PC-3 (cell line): ENCODE results near the gene TMEM25. TPM values are rescaled to one million over a fixed set of nuclear protein-coding genes. Genes with fewer than 3 reads are reported as not detected.

ENCODE experiments used
- ATAC-seq: fragments of 200-7000 bp; cut with Tn5 transposase; 2 replicates; pipeline ENCODE4 v1.9.1; 2020; ENCODE audit warnings: mild to moderate bottlenecking, moderate library complexity
- BruUV-seq: library from RNA; stranded (reverse); fragments of 400-500 nt; replicated peaks from 2 replicates; lab custom pipeline; 2021; lab: Mats Ljungman, UMichigan
- CTCF ChIA-PET: fragments of 300-600 bp; sonication (Branson Sonifier 250); formaldehyde crosslinking; loops from one replicate; lab custom pipeline; 2022; ENCODE audit warnings: antibody characterized with exemption; lab: Charles Lee
- POLR2A ChIA-PET: fragments of 300-600 bp; sonication (Branson Sonifier 250); formaldehyde crosslinking; loops from one replicate; lab custom pipeline; 2022; ENCODE audit warnings: antibody characterized with exemption; ENCODE audit not compliant: unreplicated experiment; lab: Charles Lee
- DNase-seq: peaks from one replicate; pipeline ENCODE4 v3.0.0-alpha.2; 2015
- H2AFZ ChIP-seq: fragments of 300-600 bp; sonication (generic); 2 replicates; pipeline ENCODE4 v1.6.0; 2016; ENCODE audit warnings: antibody characterized with exemption, low read length
- H3F3A ChIP-seq: fragments of 300-600 bp; sonication (generic); one replicate; pipeline ENCODE4 v1.6.0; 2017; ENCODE audit warnings: antibody characterized with exemption, low read length, control low read depth, mild to moderate bottlenecking; ENCODE audit not compliant: unreplicated experiment
- H3K27ac ChIP-seq: fragments of 300-600 bp; sonication (generic); 2 replicates; pipeline ENCODE4 v1.5.1; 2016; ENCODE audit warnings: mild to moderate bottlenecking, low read length
- H3K27me3 ChIP-seq: fragments of 300-600 bp; sonication (generic); 2 replicates; pipeline ENCODE4 v1.6.1; 2016; ENCODE audit warnings: low read length, mixed read lengths
- H3K36me3 ChIP-seq: fragments of 300-600 bp; sonication (generic); 2 replicates; pipeline ENCODE4 v1.6.1; 2016; ENCODE audit warnings: low read depth, mixed run types, low read length, mixed read lengths
- H3K4me1 ChIP-seq: fragments of 300-600 bp; sonication (generic); 2 replicates; pipeline ENCODE4 v1.5.1; 2016; ENCODE audit warnings: low read length; ENCODE audit not compliant: insufficient read depth
- H3K4me2 ChIP-seq: fragments of 300-600 bp; sonication (generic); 2 replicates; pipeline ENCODE4 v1.6.0; 2016; ENCODE audit warnings: low read length
- H3K4me3 ChIP-seq: fragments of 300-600 bp; sonication (generic); 2 replicates; pipeline ENCODE4 v1.5.1; 2016; ENCODE audit warnings: mild to moderate bottlenecking, low read length, mixed read lengths
- H3K79me2 ChIP-seq: fragments of 300-600 bp; sonication (generic); 2 replicates; pipeline ENCODE4 v1.6.1; 2017; ENCODE audit warnings: low read length, mixed read lengths
- H3K9ac ChIP-seq: fragments of 300-600 bp; sonication (generic); 2 replicates; pipeline ENCODE4 v1.6.0; 2016; ENCODE audit warnings: mild to moderate bottlenecking, low read length
- H3K9me2 ChIP-seq: fragments of 300-600 bp; sonication (generic); replicated peaks from 2 replicates; pipeline ENCODE4 v1.6.1; 2016; ENCODE audit warnings: mixed run types, low read length, mixed read lengths
- H3K9me3 ChIP-seq: fragments of 300-600 bp; sonication (generic); 2 replicates; pipeline ENCODE4 v1.6.1; 2016; ENCODE audit warnings: low read length, mixed read lengths
- H4K20me1 ChIP-seq: fragments of 300-600 bp; sonication (generic); 2 replicates; pipeline ENCODE4 v1.6.1; 2016; ENCODE audit warnings: low read length, mixed read lengths
- CTCF ChIP-seq: fragments of 300-600 bp; sonication (generic); conservative IDR thresholded peaks from 2 replicates; pipeline ENCODE4 v1.5.1; 2017; ENCODE audit warnings: antibody characterized with exemption, low read depth, mild to moderate bottlenecking, low read length
- EZH2 ChIP-seq: fragments of 300-600 bp; sonication (generic); IDR thresholded peaks from one replicate; pipeline ENCODE4 v1.6.1; 2017; ENCODE audit warnings: antibody characterized with exemption, mild to moderate bottlenecking, low read length; ENCODE audit not compliant: unreplicated experiment
- EZH2phosphoT487 ChIP-seq: fragments of 300-600 bp; sonication (generic); IDR thresholded peaks from 2 replicates; pipeline ENCODE4 v1.6.1; 2018; ENCODE audit warnings: mild to moderate bottlenecking, antibody characterized with exemption, low read length, borderline replicate concordance
- intact Hi-C: fragments of 100-400 bp; cut with micrococcal nuclease; formaldehyde crosslinking; loops from 2 replicates; pipeline ENCODE4 v1.9.0; 2023
- total RNA-seq: library from RNA; depleted of rRNA; stranded (reverse); fragments of >200 nt; gene quantifications from 2 replicates; pipeline ENCODE4 v1.2.3, GENCODE V29; 2014

The TMEM25 gene
- total RNA-seq, 1 experiment from 2014 or later: 50.4 TPM

GRCh38 chr11:118537409-118537980, 6.5 kb downstream of the TMEM25 start:
- no peak overlapping the region for H3K9ac ChIP-seq
- no peak overlapping the region for H3K4me2 ChIP-seq

GRCh38 chr11:118544010-118544646, 13.1 kb downstream of the TMEM25 start:
- Histone ChIP-seq H3K4me2 (no peak overlapping the region), H3K9me3 (no peaks in the 10 kb centered on the region), H3K4me3 (no peak overlapping the region), H3K79me2 (no peaks in the 10 kb centered on the region), H2AFZ (no peak overlapping the region), H3K9me2 (no peaks in the 10 kb centered on the region), H3K36me3 (no peaks in the 10 kb centered on the region; the same call in 1 of the 2 replicates), H3K27me3 (no peaks in the 10 kb centered on the region), H3K27ac (no peak overlapping the region), H4K20me1 (no peaks in the 10 kb centered on the region), H3K9ac (no peak overlapping the region), H3F3A (no peaks in the 10 kb centered on the region), H3K4me1 (no peaks in the 10 kb centered on the region)
- no peak for DNase-seq
- BruUV-seq: no TSS peak
- TF ChIP-seq CTCF: no peak
- no peak for TF ChIP-seq EZH2
- TF ChIP-seq EZH2phosphoT487: no peak
- intact Hi-C loops: no loop called here
- POLR2A ChIA-PET: no interaction called here
- ATAC-seq: no peak
- CTCF ChIA-PET: no interaction called here

More at GRCh38 chr11:118537409-118537980, 6.5 kb downstream of the TMEM25 start:
- no TSS peak for BruUV-seq
- H3K9me3 ChIP-seq: no peaks in the 10 kb centered on the region
- H2AFZ ChIP-seq: no peak overlapping the region
- POLR2A ChIA-PET: no interaction called here
- H3K27ac ChIP-seq: no peak overlapping the region
- H3K9me2 ChIP-seq: no peaks in the 10 kb centered on the region
- no peaks in the 10 kb centered on the region; the same call in 1 of the 2 replicates for H3K36me3 ChIP-seq
- 0 out of 2 replicates have a peak, but pooled peaks cover under 1% of the 10 kb centered on the region for H3K79me2 ChIP-seq
- intact Hi-C loops: no loop called here
- H3F3A ChIP-seq: no peaks in the 10 kb centered on the region
- ATAC-seq (no peak), DNase-seq (no peak)
- CTCF ChIA-PET: no interaction called here
- no peaks in the 10 kb centered on the region for H3K4me1 ChIP-seq
- no peaks in the 10 kb centered on the region for H4K20me1 ChIP-seq
- H3K27me3 ChIP-seq: no peaks in the 10 kb centered on the region
- no peak overlapping the region for H3K4me3 ChIP-seq
- TF ChIP-seq EZH2: no peak
- no peak for TF ChIP-seq EZH2phosphoT487
- no peak for TF ChIP-seq CTCF

- DNase-seq (no peak), ATAC-seq (no peak)
- TF ChIP-seq EZH2 (no peak), CTCF (no peak), EZH2phosphoT487 (no peak)
- H3F3A ChIP-seq: no peaks in the 10 kb centered on the region
- no peak overlapping the region for H3K4me2 ChIP-seq
- H3K9ac ChIP-seq: no peak overlapping the region
- no peaks in the 10 kb centered on the region; the same call in 1 of the 2 replicates for H3K36me3 ChIP-seq
- no peaks in the 10 kb centered on the region for H3K79me2 ChIP-seq
- no TSS peak for BruUV-seq
- POLR2A ChIA-PET: no interaction called here
- H3K9me3 ChIP-seq: no peaks in the 10 kb centered on the region
- H3K9me2 ChIP-seq: no peaks in the 10 kb centered on the region
- no peak overlapping the region for H3K27ac ChIP-seq
- H4K20me1 ChIP-seq: no peaks in the 10 kb centered on the region
- H3K4me1 ChIP-seq: no peaks in the 10 kb centered on the region
- no peaks in the 10 kb centered on the region for H3K27me3 ChIP-seq
- CTCF ChIA-PET: no interaction called here
- intact Hi-C loops: no loop called here
- no peak overlapping the region for H2AFZ ChIP-seq
- no peak overlapping the region for H3K4me3 ChIP-seq
Observed at GRCh38 chr11:118544647-118545010, 13.6 kb downstream of the TMEM25 start.
